22Rv1 (cell line): ENCODE results near the gene FBXO36.

Source experiments
- ZFX ChIP-seq: fragments of 450-650 bp; IDR thresholded peaks from 2 replicates; pipeline ENCODE4 v1.6.1; 2017; ENCODE audit warnings: antibody characterized with exemption, borderline replicate concordance
- TF ChIP-seq, protein P1 (sequence below): fragments of 450-650 bp; IDR thresholded peaks from 2 replicates; pipeline ENCODE4 v1.5.1; 2017; ENCODE audit warnings: mild to moderate bottlenecking

DNA sequence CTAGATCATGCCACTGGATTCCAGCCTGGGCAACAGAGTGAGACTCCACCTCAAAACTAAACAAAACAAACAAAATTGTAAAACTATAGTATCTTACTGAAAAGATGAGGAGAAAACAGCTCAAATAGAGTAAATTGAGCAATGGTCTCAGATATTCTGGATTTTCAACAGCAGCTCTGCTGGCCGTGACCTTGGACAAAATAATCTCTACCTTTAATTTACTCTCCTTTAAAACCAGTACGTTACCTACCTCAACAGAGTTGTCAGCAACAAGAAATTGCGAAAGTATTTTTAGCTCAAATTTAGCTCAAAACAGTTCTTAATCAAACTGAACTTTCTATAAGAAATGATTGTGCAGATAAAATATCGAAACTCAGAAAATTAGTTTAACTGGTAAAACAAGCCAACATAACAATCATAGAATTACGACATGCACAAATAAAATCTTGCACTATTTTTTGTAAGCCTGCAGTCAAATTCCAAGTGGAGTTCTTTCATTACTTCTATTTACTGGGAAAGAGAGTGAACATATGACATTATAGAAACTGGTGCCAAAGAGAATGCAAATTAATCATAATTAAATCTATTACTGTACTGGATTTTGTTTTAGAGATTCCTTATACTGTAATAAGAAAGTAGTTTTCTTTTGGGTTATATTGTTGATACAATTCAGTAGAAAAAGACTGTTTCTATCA lies 41.3 kb upstream of the FBXO36 start:
- TF ChIP-seq, protein P1, sequence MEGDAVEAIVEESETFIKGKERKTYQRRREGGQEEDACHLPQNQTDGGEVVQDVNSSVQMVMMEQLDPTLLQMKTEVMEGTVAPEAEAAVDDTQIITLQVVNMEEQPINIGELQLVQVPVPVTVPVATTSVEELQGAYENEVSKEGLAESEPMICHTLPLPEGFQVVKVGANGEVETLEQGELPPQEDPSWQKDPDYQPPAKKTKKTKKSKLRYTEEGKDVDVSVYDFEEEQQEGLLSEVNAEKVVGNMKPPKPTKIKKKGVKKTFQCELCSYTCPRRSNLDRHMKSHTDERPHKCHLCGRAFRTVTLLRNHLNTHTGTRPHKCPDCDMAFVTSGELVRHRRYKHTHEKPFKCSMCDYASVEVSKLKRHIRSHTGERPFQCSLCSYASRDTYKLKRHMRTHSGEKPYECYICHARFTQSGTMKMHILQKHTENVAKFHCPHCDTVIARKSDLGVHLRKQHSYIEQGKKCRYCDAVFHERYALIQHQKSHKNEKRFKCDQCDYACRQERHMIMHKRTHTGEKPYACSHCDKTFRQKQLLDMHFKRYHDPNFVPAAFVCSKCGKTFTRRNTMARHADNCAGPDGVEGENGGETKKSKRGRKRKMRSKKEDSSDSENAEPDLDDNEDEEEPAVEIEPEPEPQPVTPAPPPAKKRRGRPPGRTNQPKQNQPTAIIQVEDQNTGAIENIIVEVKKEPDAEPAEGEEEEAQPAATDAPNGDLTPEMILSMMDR: no peak
- no peak for TF ChIP-seq ZFX
